Chondrocyte (in vitro differentiated cells): ENCODE data around the gene TMPRSS3. TPM values are rescaled to one million over a fixed set of nuclear protein-coding genes. Genes with fewer than 3 reads are reported as not detected.

Experiments used
- DNase-seq: peaks from one replicate; pipeline ENCODE4 v3.0.0; 2021; ENCODE audit warnings: mixed read lengths, low spot score
- H3K27ac Mint-ChIP-seq: one replicate; pipeline ENCODE4 v1.8.0; 2021; ENCODE audit warnings: mild to moderate bottlenecking, moderate library complexity, mixed read lengths; ENCODE audit not compliant: unreplicated experiment
- H3K27me3 Mint-ChIP-seq: 2 replicates; pipeline ENCODE4 v1.8.0; 2021; ENCODE audit warnings: low read depth, mixed read lengths
- H3K36me3 Mint-ChIP-seq: 2 replicates; pipeline ENCODE4 v1.8.0; 2021; ENCODE audit warnings: low read depth, mixed read lengths
- H3K4me1 Mint-ChIP-seq: 2 replicates; pipeline ENCODE4 v1.8.0; 2021; ENCODE audit warnings: low read depth, mild to moderate bottlenecking, mixed read lengths
- H3K4me3 Mint-ChIP-seq: one replicate; pipeline ENCODE4 v1.8.0; 2021; ENCODE audit warnings: mild to moderate bottlenecking, moderate library complexity, mixed read lengths; ENCODE audit not compliant: unreplicated experiment
- H3K9me3 Mint-ChIP-seq: 2 replicates; pipeline ENCODE4 v1.8.0; 2021; ENCODE audit warnings: low read depth, mixed read lengths
- total RNA-seq: library from RNA; stranded (reverse); gene quantifications from 3 replicates; pipeline ENCODE4 v1.2.1, GENCODE V29; 2021
- TF ChIP-seq, protein P1 (sequence below): fragments of 200-600 bp; sonication (generic); IDR thresholded peaks from 2 replicates; pipeline ENCODE4 v1.5.0; 2021; ENCODE audit warnings: antibody characterized with exemption, mild to moderate bottlenecking, moderate library complexity

TMPRSS3 gene
- total RNA-seq, 1 donor from 2014 or later = not detected

- no peak within 1 kb of the TSS for H3K4me3 Mint-ChIP-seq
- no peak for DNase-seq
These were observed 29.4 kb downstream of the TMPRSS3 start, which contains the start of gene TFF1 for GRCh38 chr21:42366292-42367010. TSS of gene TFF1 (minus strand) at chr21:42366535. CDS start at chr21:42366495, 40 bp downstream.

GRCh38 chr21:42365770-42366169 is 30.1 kb downstream of the TMPRSS3 start:
- TF ChIP-seq, protein P1, sequence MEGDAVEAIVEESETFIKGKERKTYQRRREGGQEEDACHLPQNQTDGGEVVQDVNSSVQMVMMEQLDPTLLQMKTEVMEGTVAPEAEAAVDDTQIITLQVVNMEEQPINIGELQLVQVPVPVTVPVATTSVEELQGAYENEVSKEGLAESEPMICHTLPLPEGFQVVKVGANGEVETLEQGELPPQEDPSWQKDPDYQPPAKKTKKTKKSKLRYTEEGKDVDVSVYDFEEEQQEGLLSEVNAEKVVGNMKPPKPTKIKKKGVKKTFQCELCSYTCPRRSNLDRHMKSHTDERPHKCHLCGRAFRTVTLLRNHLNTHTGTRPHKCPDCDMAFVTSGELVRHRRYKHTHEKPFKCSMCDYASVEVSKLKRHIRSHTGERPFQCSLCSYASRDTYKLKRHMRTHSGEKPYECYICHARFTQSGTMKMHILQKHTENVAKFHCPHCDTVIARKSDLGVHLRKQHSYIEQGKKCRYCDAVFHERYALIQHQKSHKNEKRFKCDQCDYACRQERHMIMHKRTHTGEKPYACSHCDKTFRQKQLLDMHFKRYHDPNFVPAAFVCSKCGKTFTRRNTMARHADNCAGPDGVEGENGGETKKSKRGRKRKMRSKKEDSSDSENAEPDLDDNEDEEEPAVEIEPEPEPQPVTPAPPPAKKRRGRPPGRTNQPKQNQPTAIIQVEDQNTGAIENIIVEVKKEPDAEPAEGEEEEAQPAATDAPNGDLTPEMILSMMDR = no peak
- Mint-ChIP-seq H3K4me3 (no peak overlapping the region), H3K4me1 (no peaks in the 10 kb centered on the region), H3K27me3 (peaks cover 30% of the 10 kb centered on the region), H3K27ac (no peak overlapping the region), H3K9me3 (no peaks in the 10 kb centered on the region), H3K36me3 (no peaks in the 10 kb centered on the region)
- no peak for DNase-seq

More at GRCh38 chr21:42366292-42367010, 29.4 kb downstream of the TMPRSS3 start, which contains the start of gene TFF1:
- Mint-ChIP-seq H3K27ac (no peak within 1 kb of the TSS), H3K9me3 (no peaks in the 10 kb centered on the region), H3K36me3 (no peaks in the 10 kb centered on the region), H3K4me1 (no peaks in the 10 kb centered on the region), H3K27me3 (peaks cover 31% of the 10 kb centered on the region)
- TF ChIP-seq, protein P1 = no peak

GRCh38 chr21:42364304-42364865 is 31.5 kb downstream of the TMPRSS3 start:
- no peak overlapping the region for H3K27ac Mint-ChIP-seq
- no peaks in the 10 kb centered on the region for H3K36me3 Mint-ChIP-seq
- TF ChIP-seq, protein P1 = no peak
- H3K27me3 Mint-ChIP-seq = peaks cover 29% of the 10 kb centered on the region
- H3K4me1 Mint-ChIP-seq = no peaks in the 10 kb centered on the region
- H3K9me3 Mint-ChIP-seq = no peaks in the 10 kb centered on the region
- DNase-seq = no peak
- H3K4me3 Mint-ChIP-seq = no peak overlapping the region

GRCh38 chr21:42363312-42363711 is 32.5 kb downstream of the TMPRSS3 start:
- H3K27me3 Mint-ChIP-seq = peaks cover 32% of the 10 kb centered on the region
- H3K27ac Mint-ChIP-seq = no peak overlapping the region
- no peak for DNase-seq
- no peaks in the 10 kb centered on the region for H3K9me3 Mint-ChIP-seq
- H3K4me1 Mint-ChIP-seq = no peaks in the 10 kb centered on the region
- H3K36me3 Mint-ChIP-seq = no peaks in the 10 kb centered on the region
- TF ChIP-seq, protein P1 = no peak
- no peak overlapping the region for H3K4me3 Mint-ChIP-seq

- DNase-seq = no peak
- Mint-ChIP-seq H3K36me3 (no peaks in the 10 kb centered on the region), H3K4me3 (no peak overlapping the region), H3K9me3 (no peaks in the 10 kb centered on the region), H3K27ac (no peak overlapping the region), H3K4me1 (no peaks in the 10 kb centered on the region), H3K27me3 (peaks cover 32% of the 10 kb centered on the region)
- TF ChIP-seq, protein P1 = no peak
These were observed 33.2 kb downstream of the TMPRSS3 start for GRCh38 chr21:42362700-42363099.
